ENCODE results near the gene GRAMD4.
A peak's percentile ranks its signal among the peaks of the same experiment; 100 is the strongest.

Gene GRAMD4

GRCh38 chr22:46695346-46696228 lies 75.4 kb downstream of the GRAMD4 start:
- H3K9ac ChIP-seq: no peak overlapping the region
- TF ChIP-seq Cebpa-rat (IDR thresholded peaks at IDR 0.05): no peak
- peaks cover 1 to 24% (median 15%) of the 10 kb centered on the region in 10 experiments; a peak in 18 of 20 replicates for H3K4me1 ChIP-seq
- H3K9me3 ChIP-seq (replicated peaks in 1 of 11): no peaks in the 10 kb centered on the region
- H3K27me3 ChIP-seq: no peaks in the 10 kb centered on the region
- no peak overlapping the region; a peak in 1 of 22 replicates for H3K27ac ChIP-seq
- H3K4me2 ChIP-seq: no peak overlapping the region
- H4K20me1 ChIP-seq: peaks cover 6 to 88% (median 63%) of the 10 kb centered on the region in 11 experiments; a peak in 19 of 22 replicates
- peaks cover 86 to 100% (median 98%) of the 10 kb centered on the region in 11 experiments for H3K36me3 ChIP-seq
- H3K4me3 ChIP-seq: no peak overlapping the region

- no peak overlapping the region for H3K4me3 ChIP-seq
- H3K27ac ChIP-seq: no peak overlapping the region
- H3K4me1 ChIP-seq: peaks cover 0 to 18% (median 10%) of the 10 kb centered on the region in 10 experiments; a peak in 14 of 20 replicates
- H3K4me2 ChIP-seq: no peak overlapping the region
- no peaks in the 10 kb centered on the region for H3K27me3 ChIP-seq
- no peaks in the 10 kb centered on the region for H3K9me3 ChIP-seq (replicated peaks in 1 of 11)
- TF ChIP-seq Cebpa-rat (IDR thresholded peaks at IDR 0.05): no peak
- H3K36me3 ChIP-seq: peaks cover 90 to 100% (median 100%) of the 10 kb centered on the region in 11 experiments
- no peak overlapping the region for H3K9ac ChIP-seq
- H4K20me1 ChIP-seq: peaks cover 6 to 89% (median 66%) of the 10 kb centered on the region in 11 experiments; a peak in 20 of 22 replicates
These were observed 76.0 kb downstream of the GRAMD4 start for GRCh38 chr22:46696229-46696518.

GRCh38 chr22:46696614-46697013 lies 76.4 kb downstream of the GRAMD4 start:
- Histone ChIP-seq H3K36me3 (peaks cover 90 to 100% (median 100%) of the 10 kb centered on the region in 11 experiments), H4K20me1 (peaks cover 6 to 89% (median 66%) of the 10 kb centered on the region in 11 experiments; a peak in 20 of 22 replicates), H3K27me3 (no peaks in the 10 kb centered on the region), H3K4me2 (no peak overlapping the region), H3K4me3 (no peak overlapping the region), H3K27ac (no peak overlapping the region), H3K4me1 (peaks cover 0 to 14% (median 5%) of the 10 kb centered on the region in 10 experiments; a peak in 13 of 20 replicates), H3K9me3 (replicated peaks in 1 of 11) (no peaks in the 10 kb centered on the region), H3K9ac (no peak overlapping the region)
- TF ChIP-seq Cebpa-rat (IDR thresholded peaks at IDR 0.05): no peak

- TF ChIP-seq Cebpa-rat (IDR thresholded peaks at IDR 0.05): no peak
- Histone ChIP-seq H3K4me3 (no peak overlapping the region), H3K4me2 (no peak overlapping the region), H3K27ac (no peak overlapping the region), H3K4me1 (peaks cover 0 to 9% (median 7%) of the 10 kb centered on the region in 10 experiments; a peak in 16 of 20 replicates), H3K27me3 (peaks cover 0 to 5% (median 0%) of the 10 kb centered on the region in 11 experiments; a peak in 1 of 22 replicates), H3K36me3 (peaks cover 90 to 100% (median 96%) of the 10 kb centered on the region in 11 experiments), H3K9ac (no peak overlapping the region), H3K9me3 (replicated peaks in 1 of 11) (no peaks in the 10 kb centered on the region), H4K20me1 (peaks cover 13 to 88% (median 69%) of the 10 kb centered on the region in 11 experiments)
These were observed 77.8 kb downstream of the GRAMD4 start for GRCh38 chr22:46697811-46698515.

- Histone ChIP-seq H3K27me3 (peaks cover 0 to 11% (median 0%) of the 10 kb centered on the region in 11 experiments; a peak in 1 of 22 replicates), H3K36me3 (peaks cover 82 to 100% (median 91%) of the 10 kb centered on the region in 11 experiments), H3K9ac (no peak overlapping the region), H3K27ac (no peak overlapping the region), H3K4me2 (no peak overlapping the region), H4K20me1 (peaks cover 18 to 88% (median 69%) of the 10 kb centered on the region in 11 experiments), H3K4me3 (no peak overlapping the region), H3K4me1 (peaks cover 0 to 20% (median 18%) of the 10 kb centered on the region in 10 experiments; a peak in 16 of 20 replicates), H3K9me3 (replicated peaks in 1 of 11) (no peaks in the 10 kb centered on the region)
- TF ChIP-seq Cebpa-rat (IDR thresholded peaks at IDR 0.05): no peak
These were observed 78.9 kb downstream of the GRAMD4 start for GRCh38 chr22:46699091-46699490.

- H3K36me3 ChIP-seq: peaks cover 78 to 100% (median 88%) of the 10 kb centered on the region in 11 experiments
- no peak for TF ChIP-seq Cebpa-rat (IDR thresholded peaks at IDR 0.05)
- no peak overlapping the region for H3K4me3 ChIP-seq
These were observed 81.1 kb downstream of the GRAMD4 start for GRCh38 chr22:46701262-46701661.

GRCh38 chr22:46703171-46703995 lies 83.2 kb downstream of the GRAMD4 start:
- peaks cover 78 to 100% (median 88%) of the 10 kb centered on the region in 11 experiments for H3K36me3 ChIP-seq
- peaks cover 45 to 91% (median 77%) of the 10 kb centered on the region in 11 experiments for H4K20me1 ChIP-seq
- no peak overlapping the region for H3K27ac ChIP-seq
- no peaks in the 10 kb centered on the region for H3K9me3 ChIP-seq (replicated peaks in 1 of 11)
- H3K9ac ChIP-seq: 0 out of 22 replicates have a peak overlapping the region, but pooled peaks of 1 of the 11 experiments have one; percentile 11
- H3K27me3 ChIP-seq: peaks cover 0 to 11% (median 0%) of the 10 kb centered on the region in 11 experiments; a peak in 1 of 22 replicates
- H3K4me3 ChIP-seq: no peak overlapping the region
- H3K4me2 ChIP-seq: peak overlapping the region; percentile 0 to 73 (median 53); a peak in 17 of 22 replicates
- TF ChIP-seq Cebpa-rat (IDR thresholded peaks at IDR 0.05): no peak
- H3K4me1 ChIP-seq: peaks cover 0 to 40% (median 30%) of the 10 kb centered on the region in 10 experiments; a peak in 16 of 20 replicates

More at GRCh38 chr22:46701262-46701661, 81.1 kb downstream of the GRAMD4 start:
- Histone ChIP-seq H3K9ac (no peak overlapping the region), H4K20me1 (peaks cover 39 to 88% (median 69%) of the 10 kb centered on the region in 11 experiments), H3K9me3 (replicated peaks in 1 of 11) (no peaks in the 10 kb centered on the region), H3K4me1 (peaks cover 0 to 40% (median 30%) of the 10 kb centered on the region in 10 experiments; a peak in 16 of 20 replicates), H3K27me3 (peaks cover 0 to 11% (median 0%) of the 10 kb centered on the region in 11 experiments; a peak in 1 of 22 replicates), H3K27ac (no peak overlapping the region), H3K4me2 (no peak overlapping the region)

- Histone ChIP-seq H3K36me3 (peaks cover 78 to 100% (median 88%) of the 10 kb centered on the region in 11 experiments), H3K4me3 (no peak overlapping the region), H3K4me2 (peak overlapping the region in 8 of 11 experiments; percentile 28 to 73 (median 56); a peak in 14 of 22 replicates), H4K20me1 (peaks cover 46 to 93% (median 83%) of the 10 kb centered on the region in 11 experiments), H3K27ac (no peak overlapping the region), H3K9ac (0 out of 22 replicates have a peak overlapping the region, but pooled peaks of 1 of the 11 experiments have one; percentile 14), H3K27me3 (peaks cover 0 to 11% (median 0%) of the 10 kb centered on the region in 11 experiments; a peak in 1 of 22 replicates), H3K4me1 (peaks cover 0 to 45% (median 30%) of the 10 kb centered on the region in 10 experiments; a peak in 16 of 20 replicates), H3K9me3 (replicated peaks in 1 of 11) (no peaks in the 10 kb centered on the region)
- TF ChIP-seq Cebpa-rat (IDR thresholded peaks at IDR 0.05): no peak
These were observed 83.8 kb downstream of the GRAMD4 start for GRCh38 chr22:46703996-46704370.

All from BLaER1 treated with 17β-estradiol and CSF1 and Interleukin-3, amounts not matched to agents 10 nM and 100 nM (cell line).